Smooth muscle cell (in vitro differentiated cells): Measurements from ENCODE around the gene TRPM3. TPM values are rescaled to one million over a fixed set of nuclear protein-coding genes. Genes with fewer than 3 reads are reported as not detected.

ENCODE experiments used
- DNase-seq: peaks from one replicate; lab custom pipeline; 2025; ENCODE audit not compliant: unreplicated experiment; lab: John Stamatoyannopoulos, UW
- H2AFZ ChIP-seq: fragments of 200-600 bp; sonication (generic); 2 replicates; pipeline ENCODE4 v1.6.0; 2016; ENCODE audit warnings: antibody characterized with exemption, low read depth, mild to moderate bottlenecking
- H3F3A ChIP-seq: fragments of 200-600 bp; sonication (generic); 2 replicates; pipeline ENCODE4 v1.6.0; 2017; ENCODE audit warnings: antibody characterized with exemption, low read depth
- H3K27ac ChIP-seq: fragments of 200-600 bp; sonication (generic); 2 replicates; pipeline ENCODE4 v1.5.1; 2016; ENCODE audit warnings: low read depth, mild to moderate bottlenecking
- H3K27me3 ChIP-seq: fragments of 200-600 bp; sonication (generic); 2 replicates; pipeline ENCODE4 v1.6.1; 2016; ENCODE audit warnings: low read depth, mild to moderate bottlenecking
- H3K36me3 ChIP-seq: fragments of 200-600 bp; sonication (generic); 2 replicates; pipeline ENCODE4 v1.5.1; 2016; ENCODE audit warnings: low read depth
- H3K4me1 ChIP-seq: fragments of 200-600 bp; sonication (generic); 2 replicates; pipeline ENCODE4 v1.5.1; 2016; ENCODE audit warnings: low read depth
- H3K4me2 ChIP-seq: fragments of 200-600 bp; sonication (generic); 2 replicates; pipeline ENCODE4 v1.6.0; 2016; ENCODE audit warnings: mild to moderate bottlenecking
- H3K4me3 ChIP-seq: fragments of 200-600 bp; sonication (generic); 2 replicates; pipeline ENCODE4 v1.5.1; 2016; ENCODE audit warnings: mild to moderate bottlenecking
- H3K79me2 ChIP-seq: fragments of 200-600 bp; sonication (generic); 2 replicates; pipeline ENCODE4 v1.6.0; 2016; ENCODE audit warnings: low read depth, mild to moderate bottlenecking
- H3K9ac ChIP-seq: fragments of 200-600 bp; sonication (generic); 2 replicates; pipeline ENCODE4 v1.6.0; 2016; ENCODE audit warnings: low read depth
- H3K9me3 ChIP-seq: fragments of 200-600 bp; sonication (generic); replicated peaks from 2 replicates; pipeline ENCODE4 v1.5.1; 2016; ENCODE audit warnings: low read depth
- H4K20me1 ChIP-seq: fragments of 200-600 bp; sonication (generic); 2 replicates; pipeline ENCODE4 v1.6.0; 2016; ENCODE audit warnings: low read depth
- WGBS: methylation state at CpG from one replicate; pipeline ENCODE4 v1.1.7; 2016; ENCODE audit warnings: low lambda C conversion rate; 5-methylcytosine and 5-hydroxymethylcytosine counted together
- polyA plus RNA-seq: library from polyadenylated mRNA; unstranded; fragments of >200 nt; fragmentation: Nextera tagmentation; extraction: Ambion mirVana; gene quantifications from 2 replicates; pipeline ENCODE4 v1.2.1, GENCODE V29; 2016
- total RNA-seq: library from RNA; depleted of rRNA; stranded (reverse); fragments of >200 nt; gene quantifications from 2 replicates; pipeline ENCODE4 v1.2.3, GENCODE V29; 2014
- TF ChIP-seq, protein P1 (sequence below): fragments of 200-600 bp; sonication (generic); IDR thresholded peaks from 2 replicates; pipeline ENCODE4 v1.5.1; 2017; ENCODE audit warnings: borderline replicate concordance, mild to moderate bottlenecking, antibody characterized with exemption; ENCODE audit not compliant: insufficient read depth, poor library complexity, severe bottlenecking

TRPM3 gene
- total and polyA plus RNA-seq, 2 experiments from 2014 or later = not detected

- H3K4me1 ChIP-seq = peaks cover 16% of the 10 kb centered on the region
- no peaks in the 10 kb centered on the region for H3K27me3 ChIP-seq
- WGBS = 86% methylated on average over 6 of the region's 6 CpGs
Measured at GRCh38 chr9:70802758-70803436, 318.5 kb downstream of the TRPM3 start.

GRCh38 chr9:70802206-70802605 lies 319.2 kb downstream of the TRPM3 start:
- TF ChIP-seq, protein P1, sequence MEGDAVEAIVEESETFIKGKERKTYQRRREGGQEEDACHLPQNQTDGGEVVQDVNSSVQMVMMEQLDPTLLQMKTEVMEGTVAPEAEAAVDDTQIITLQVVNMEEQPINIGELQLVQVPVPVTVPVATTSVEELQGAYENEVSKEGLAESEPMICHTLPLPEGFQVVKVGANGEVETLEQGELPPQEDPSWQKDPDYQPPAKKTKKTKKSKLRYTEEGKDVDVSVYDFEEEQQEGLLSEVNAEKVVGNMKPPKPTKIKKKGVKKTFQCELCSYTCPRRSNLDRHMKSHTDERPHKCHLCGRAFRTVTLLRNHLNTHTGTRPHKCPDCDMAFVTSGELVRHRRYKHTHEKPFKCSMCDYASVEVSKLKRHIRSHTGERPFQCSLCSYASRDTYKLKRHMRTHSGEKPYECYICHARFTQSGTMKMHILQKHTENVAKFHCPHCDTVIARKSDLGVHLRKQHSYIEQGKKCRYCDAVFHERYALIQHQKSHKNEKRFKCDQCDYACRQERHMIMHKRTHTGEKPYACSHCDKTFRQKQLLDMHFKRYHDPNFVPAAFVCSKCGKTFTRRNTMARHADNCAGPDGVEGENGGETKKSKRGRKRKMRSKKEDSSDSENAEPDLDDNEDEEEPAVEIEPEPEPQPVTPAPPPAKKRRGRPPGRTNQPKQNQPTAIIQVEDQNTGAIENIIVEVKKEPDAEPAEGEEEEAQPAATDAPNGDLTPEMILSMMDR = no peak
- no peak overlapping the region for H3K4me3 ChIP-seq

More at GRCh38 chr9:70802758-70803436, 318.5 kb downstream of the TRPM3 start:
- H3K4me3 ChIP-seq = no peak overlapping the region
- H3F3A ChIP-seq = no peaks in the 10 kb centered on the region
- no peak overlapping the region for H3K9ac ChIP-seq
- H3K36me3 ChIP-seq = no peaks in the 10 kb centered on the region
- H4K20me1 ChIP-seq = no peaks in the 10 kb centered on the region
- no peaks in the 10 kb centered on the region for H3K9me3 ChIP-seq
- TF ChIP-seq, protein P1 = no peak
- no peak overlapping the region for H3K27ac ChIP-seq
- DNase-seq = no peak
- no peak overlapping the region for H3K4me2 ChIP-seq
- no peaks in the 10 kb centered on the region for H3K79me2 ChIP-seq
- H2AFZ ChIP-seq = no peak overlapping the region

DNA sequence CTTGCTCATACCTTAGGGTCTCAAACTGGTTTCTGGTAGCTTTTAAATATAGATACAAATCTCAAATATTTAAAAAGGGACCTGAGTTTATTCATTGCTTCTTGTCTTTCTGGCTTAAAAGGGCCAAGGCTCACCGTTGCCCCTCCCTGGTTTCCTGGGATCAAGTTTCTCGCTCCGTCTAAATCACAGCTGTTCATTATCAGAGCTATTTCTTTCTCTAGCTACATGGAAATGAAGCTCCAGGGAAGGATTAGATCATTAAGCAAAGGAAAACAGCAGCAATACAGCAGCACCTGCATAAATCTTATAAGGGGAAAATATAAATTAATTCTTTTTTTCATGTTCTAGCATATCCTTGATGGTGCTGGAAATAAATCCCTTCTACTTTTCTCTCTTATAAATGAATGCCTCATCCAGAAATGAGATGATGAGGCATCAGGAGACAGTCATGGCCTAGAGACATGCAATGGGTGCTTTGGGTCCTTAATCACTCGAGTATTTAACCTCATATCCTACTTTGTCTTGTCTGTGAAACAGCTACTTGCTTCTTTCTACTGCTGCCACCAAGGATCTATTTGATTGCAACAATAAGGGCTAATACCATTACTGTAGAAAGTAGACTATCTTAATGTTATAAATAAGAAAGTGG lies 320.1 kb downstream of the TRPM3 start:
- TF ChIP-seq, protein P1 = no peak
- Histone ChIP-seq H3F3A (no peaks in the 10 kb centered on the region), H3K27ac (no peak overlapping the region), H3K9me3 (no peaks in the 10 kb centered on the region), H2AFZ (no peak overlapping the region), H3K9ac (no peak overlapping the region), H3K36me3 (no peaks in the 10 kb centered on the region), H3K79me2 (no peaks in the 10 kb centered on the region), H3K27me3 (no peaks in the 10 kb centered on the region), H3K4me2 (no peak overlapping the region), H4K20me1 (no peaks in the 10 kb centered on the region), H3K4me1 (peaks cover 16% of the 10 kb centered on the region), H3K4me3 (no peak overlapping the region)
- 47% methylated on average over 4 of the region's 4 CpGs for WGBS
- DNase-seq = no peak

More at GRCh38 chr9:70802206-70802605, 319.2 kb downstream of the TRPM3 start:
- no peak overlapping the region for H3K27ac ChIP-seq
- H3K27me3 ChIP-seq = no peaks in the 10 kb centered on the region
- no peaks in the 10 kb centered on the region for H3K36me3 ChIP-seq
- peaks cover 16% of the 10 kb centered on the region for H3K4me1 ChIP-seq
- no peak for DNase-seq
- no peaks in the 10 kb centered on the region for H3K79me2 ChIP-seq
- H4K20me1 ChIP-seq = no peaks in the 10 kb centered on the region
- 0% methylated on average over 1 of the region's 1 CpG for whole genome bisulfite sequencing
- no peaks in the 10 kb centered on the region for H3K9me3 ChIP-seq
- H3F3A ChIP-seq = no peaks in the 10 kb centered on the region
- no peak overlapping the region for H2AFZ ChIP-seq
- no peak overlapping the region for H3K4me2 ChIP-seq
- H3K9ac ChIP-seq = no peak overlapping the region
